Adipose tissue (tissue), 3 donors: ENCODE results near the gene SKOR1. TPM values are rescaled to one million over a fixed set of nuclear protein-coding genes. Genes with fewer than 3 reads are reported as not detected.

ENCODE experiments used
- H3K27ac ChIP-seq: one replicate; pipeline ENCODE4 v1.5.1; 2013; ENCODE audit warnings: low read depth, low read length
- WGBS, 3 donors: extraction: QIAGEN DNeasy Blood & Tissue Kit; methylation state at CpG; one replicate each; pipeline ENCODE4 v1.1.7; 2013; 5-methylcytosine and 5-hydroxymethylcytosine counted together
- polyA plus RNA-seq, 3 donors: library from polyadenylated mRNA; stranded (reverse); fragments of 200-250 nt; gene quantifications; one replicate each; pipeline ENCODE4 v1.2.3, GENCODE V29; 2013
- donor health status: healthy with polysubstance abuse.
- donor health status: Bipolar disorder and iron deficiency.
- donor health status: healthy.

The SKOR1 gene
- polyA plus RNA-seq, 3 donors = 0.14 to 0.40 TPM; not detected in 1

DNA sequence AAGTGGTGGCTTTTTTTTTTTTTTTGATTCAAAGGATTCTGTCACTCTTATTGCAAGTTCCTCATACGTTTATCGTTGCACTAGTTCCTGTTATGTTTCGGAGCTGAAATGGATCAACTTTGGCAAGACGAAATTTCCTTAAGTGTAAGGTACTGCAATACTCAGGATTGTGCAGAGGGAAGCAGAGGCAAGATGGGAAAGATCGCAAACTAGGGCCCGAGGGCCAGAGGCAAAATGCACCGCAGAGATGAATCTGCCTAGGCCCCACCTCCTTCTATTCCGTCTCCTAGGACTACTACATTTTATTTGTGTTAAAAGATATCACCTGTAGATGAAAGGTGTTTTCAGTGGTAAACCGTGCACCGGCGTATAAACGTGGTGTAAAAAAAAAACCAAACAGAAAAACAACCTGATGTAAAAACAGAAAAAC is 14.2 kb downstream of the SKOR1 start:
- H3K27ac ChIP-seq = no peak overlapping the region
- WGBS, 3 donors = 0 to 4% (median 1%) methylated on average over 12 of the region's 12 CpGs

GRCh38 chr15:67839929-67840748 is 14.8 kb downstream of the SKOR1 start, which contains the start of gene RNU6-1:
RNU6-1 (minus strand) TSS chr15:67840045.
- 0 to 1% (median 0%) methylated on average over 62 of the region's 62 CpGs for WGBS, 3 donors
- H3K27ac ChIP-seq = peak within 1 kb of the TSS; percentile 72

GRCh38 chr15:67840749-67841512 is 15.6 kb downstream of the SKOR1 start:
- H3K27ac ChIP-seq = no peak overlapping the region
- 8 to 18% (median 11%) methylated on average over 17 of the region's 17 CpGs for WGBS, 3 donors

DNA sequence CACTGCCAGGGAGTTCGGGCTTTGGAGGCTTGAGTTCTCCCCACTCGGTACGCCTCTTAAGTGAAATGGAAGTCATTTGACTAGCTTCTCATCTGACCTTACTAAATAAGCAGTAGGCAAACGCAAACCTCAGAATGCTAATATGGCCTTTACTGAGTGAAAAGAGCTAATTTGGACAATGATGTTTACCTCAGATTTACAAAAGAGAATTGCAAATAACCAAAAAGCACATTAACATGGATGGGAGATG is 16.1 kb downstream of the SKOR1 start:
- 49 to 60% (median 51%) methylated on average over 4 of the region's 4 CpGs for WGBS, 3 donors

DNA sequence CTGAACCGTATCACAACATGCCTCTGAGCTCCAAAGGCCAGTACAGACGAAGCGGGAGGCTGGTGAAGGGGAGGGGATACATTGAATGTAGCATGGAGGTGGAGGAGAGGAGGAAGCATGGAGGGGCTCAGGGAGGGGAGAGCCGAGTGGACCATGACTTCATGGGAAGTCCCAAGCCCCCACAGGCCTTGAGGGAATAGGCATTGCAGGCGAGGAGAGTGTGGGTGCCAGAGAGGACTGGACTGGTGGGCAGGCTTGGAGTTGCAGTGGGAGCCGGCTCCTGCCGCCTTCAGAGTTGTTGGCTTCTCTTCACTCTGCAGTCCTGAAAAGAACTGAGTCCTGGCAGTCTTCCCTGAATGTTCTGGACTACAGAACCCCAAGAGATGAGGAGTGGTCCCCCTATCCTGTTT is 17.8 kb downstream of the SKOR1 start:
- H3K27ac ChIP-seq = no peak overlapping the region
- 69 to 79% (median 74%) methylated on average over 7 of the region's 7 CpGs for WGBS, 3 donors

More for the DNA sequence above, 16.1 kb downstream of the SKOR1 start:
- no peak overlapping the region for H3K27ac ChIP-seq

- H3K27ac ChIP-seq = no peak overlapping the region
- 62 to 77% (median 64%) methylated on average over 7 of the region's 7 CpGs for WGBS, 3 donors
These were observed 18.5 kb downstream of the SKOR1 start for GRCh38 chr15:67843571-67844387.

- H3K27ac ChIP-seq = no peak overlapping the region
- 85 to 91% (median 87%) methylated on average over 5 of the region's 5 CpGs for WGBS, 3 donors
These were observed 20.7 kb downstream of the SKOR1 start for GRCh38 chr15:67845974-67846373.

GRCh38 chr15:67849538-67849937 is 24.2 kb downstream of the SKOR1 start:
- WGBS, 3 donors = 90 to 100% (median 100%) methylated on average over 1 of the region's 1 CpG
- H3K27ac ChIP-seq = no peak overlapping the region

- 39 to 71% (median 49%) methylated on average over 7 of the region's 7 CpGs for WGBS, 3 donors
- H3K27ac ChIP-seq = no peak overlapping the region
These were observed 25.0 kb downstream of the SKOR1 start for GRCh38 chr15:67850336-67850735.

- H3K27ac ChIP-seq = no peak overlapping the region
- 50 to 85% (median 59%) methylated on average over 4 of the region's 4 CpGs for WGBS, 3 donors
These were observed 25.8 kb downstream of the SKOR1 start for GRCh38 chr15:67850994-67851571.

- H3K27ac ChIP-seq = no peak overlapping the region
- WGBS, 3 donors = 79 to 86% (median 82%) methylated on average over 3 of the region's 3 CpGs
These were observed 27.1 kb downstream of the SKOR1 start for GRCh38 chr15:67852418-67852817.

- 89 to 100% (median 91%) methylated on average over 2 to 3 of the region's 3 CpGs for WGBS, 3 donors
- H3K27ac ChIP-seq = no peak overlapping the region
These were observed 28.1 kb downstream of the SKOR1 start for GRCh38 chr15:67853454-67853853.

DNA sequence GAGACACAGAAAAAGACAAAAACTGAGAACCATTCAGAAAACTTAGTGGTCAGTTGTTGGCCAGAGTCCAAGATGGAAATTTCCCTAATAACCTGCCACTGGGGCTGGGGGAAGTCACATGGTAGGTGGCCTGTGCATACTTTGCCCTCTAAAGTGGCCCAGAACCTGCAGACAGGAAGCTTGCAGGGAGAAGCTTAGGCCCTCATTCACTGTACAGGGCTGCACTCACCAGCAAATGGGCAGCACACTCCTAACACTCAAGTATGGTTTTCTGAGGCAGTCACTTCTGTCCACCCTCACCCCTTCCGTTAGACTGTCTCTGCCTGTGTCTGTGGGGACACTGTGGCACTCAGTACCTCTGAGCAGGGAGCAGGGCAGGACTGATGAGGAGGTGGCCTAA is 29.0 kb downstream of the SKOR1 start:
- WGBS, 3 donors = 80 to 89% (median 82%) methylated on average over 1 of the region's 1 CpG

GRCh38 chr15:67855842-67856241 is 30.5 kb downstream of the SKOR1 start:
- WGBS, 3 donors = 54 to 82% (median 69%) methylated on average over 3 of the region's 3 CpGs
- H3K27ac ChIP-seq = no peak overlapping the region

More for the DNA sequence above, 29.0 kb downstream of the SKOR1 start:
- no peak overlapping the region for H3K27ac ChIP-seq

DNA sequence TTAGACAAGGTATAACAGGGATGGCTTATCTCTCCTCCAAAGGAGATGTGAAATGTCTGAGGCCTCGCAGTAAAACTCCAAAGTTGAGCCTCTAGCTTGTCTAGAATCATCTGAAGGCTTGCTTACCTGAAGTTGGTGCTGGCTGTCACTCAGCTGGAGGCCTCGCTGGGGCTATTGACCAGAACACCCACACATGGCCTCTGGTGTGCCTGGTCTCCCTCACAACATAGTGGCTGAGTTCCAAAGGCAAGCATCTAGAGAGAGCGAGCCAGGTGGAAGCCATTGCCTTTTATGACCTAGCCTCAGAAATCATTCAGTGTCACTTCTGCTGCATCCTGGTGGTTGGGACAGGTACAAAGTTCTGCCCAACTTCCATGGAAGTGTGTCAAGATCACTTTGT is 31.9 kb downstream of the SKOR1 start:
- WGBS, 3 donors = 92 to 94% (median 92%) methylated on average over 3 of the region's 3 CpGs
- no peak overlapping the region for H3K27ac ChIP-seq

DNA sequence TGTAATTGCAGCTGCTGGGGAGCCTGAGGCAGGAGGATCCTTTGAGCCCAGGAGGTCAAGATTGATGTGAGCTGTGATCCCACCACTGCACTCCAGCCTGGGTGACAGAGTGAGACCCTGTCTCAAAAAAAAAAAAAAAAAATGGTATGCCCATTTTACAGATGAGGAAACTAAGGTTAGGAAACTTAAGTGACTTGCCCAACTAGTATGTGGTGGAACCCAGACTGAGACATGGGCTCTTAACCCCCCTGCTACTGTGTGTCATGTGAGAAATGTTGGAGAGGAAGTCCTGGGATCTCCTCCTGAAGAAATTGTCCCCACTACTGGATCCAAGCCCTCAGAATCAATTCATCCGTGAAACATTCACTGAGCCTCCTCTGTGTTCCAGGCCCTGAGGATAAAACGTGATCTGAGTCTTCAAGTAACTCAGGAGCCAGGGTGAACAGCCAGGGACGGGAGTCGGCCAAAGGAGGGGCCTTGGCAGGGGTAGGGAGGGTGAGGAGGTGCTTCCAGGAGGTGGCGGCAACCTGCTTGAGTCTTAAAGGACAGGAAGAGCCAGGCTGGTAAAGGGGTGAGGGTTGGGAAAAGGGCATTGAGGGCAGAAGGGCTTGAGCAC is 34.1 kb downstream of the SKOR1 start:
- 75 to 83% (median 78%) methylated on average over 5 of the region's 5 CpGs for WGBS, 3 donors
- H3K27ac ChIP-seq = no peak overlapping the region

DNA sequence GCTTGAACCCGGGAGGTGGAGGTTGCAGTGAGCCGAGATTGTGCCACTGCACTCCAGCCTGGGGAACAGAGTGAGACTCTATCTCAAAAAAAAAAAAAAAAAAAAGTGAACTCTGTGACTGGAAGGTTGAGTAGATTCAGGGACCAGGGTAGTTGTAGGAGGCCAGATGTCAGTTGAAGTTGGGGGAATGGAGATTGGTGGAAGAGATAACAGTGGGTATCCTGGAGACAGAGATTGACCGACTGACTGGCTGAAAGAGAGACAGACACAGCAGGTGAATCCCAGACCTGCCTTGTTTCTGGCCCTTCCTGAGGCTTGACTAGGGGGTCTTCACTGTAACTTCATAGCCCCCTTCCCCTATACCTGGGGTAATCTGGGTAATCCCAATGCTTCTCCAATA is 36.7 kb downstream of the SKOR1 start:
- 79 to 88% (median 82%) methylated on average over 3 of the region's 3 CpGs for WGBS, 3 donors

DNA sequence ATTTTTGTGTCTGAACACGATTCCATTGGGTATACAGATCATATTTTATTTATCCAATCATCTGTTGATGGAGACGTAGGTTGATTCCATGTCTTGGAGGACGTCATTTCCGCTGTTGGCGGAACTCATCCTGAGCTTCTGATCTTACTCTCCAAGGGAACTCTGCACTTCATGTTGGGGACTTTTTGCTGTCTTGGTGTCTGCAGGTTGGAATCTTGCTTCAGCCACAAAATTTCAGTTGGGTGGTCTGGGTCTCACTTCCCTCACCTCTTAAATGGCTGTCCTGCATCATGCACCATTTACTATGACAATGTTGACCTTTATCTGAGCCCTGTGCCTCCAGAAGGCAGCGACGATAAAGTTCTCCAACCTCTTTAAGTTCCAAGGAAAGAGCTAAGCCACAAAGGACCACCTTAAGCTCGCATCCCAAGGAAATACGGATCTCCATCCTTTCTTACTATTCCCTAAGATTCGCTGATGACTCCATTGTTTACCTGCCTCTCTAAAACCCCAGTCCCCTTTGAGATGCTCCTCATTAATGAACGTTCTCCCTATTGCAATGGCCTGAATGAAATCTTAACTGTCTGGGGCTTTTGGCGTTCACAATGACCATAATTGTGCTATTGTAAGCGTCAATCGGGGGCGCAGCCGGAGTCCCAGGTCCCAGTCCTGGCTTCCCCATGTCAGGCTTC is 37.6 kb downstream of the SKOR1 start:
- 54 to 56% (median 56%) methylated on average over 16 of the region's 16 CpGs for WGBS, 3 donors
- no peak overlapping the region for H3K27ac ChIP-seq

More for the DNA sequence above, 36.7 kb downstream of the SKOR1 start:
- no peak overlapping the region for H3K27ac ChIP-seq
